PFSK-1 (cell line): ENCODE results near the gene IGSF9B.

Experiments used
- POLR2AphosphoS5 ChIP-seq: IDR thresholded peaks from 2 replicates; pipeline ENCODE4 v1.6.1; 2012; ENCODE audit warnings: low read depth, mild to moderate bottlenecking, control low read depth, low read length, moderate library complexity
- SIN3A ChIP-seq: IDR thresholded peaks from 2 replicates; pipeline ENCODE4 v1.6.1; 2012; ENCODE audit warnings: mild to moderate bottlenecking, low read length, moderate library complexity, borderline replicate concordance; ENCODE audit not compliant: insufficient read depth
- TAF1 ChIP-seq: IDR thresholded peaks from 2 replicates; pipeline ENCODE4 v1.6.1; 2012; ENCODE audit warnings: low read length, control low read depth, borderline replicate concordance; ENCODE audit not compliant: insufficient read depth
- TF ChIP-seq, protein P1 (sequence below), 2 experiments: IDR thresholded peaks; 2 replicates each; pipeline versions ENCODE4 v1.6.1 to v1.8.0; 2011 to 2012; ENCODE audit warnings: low read depth in 2 of 2, low read length in 2 of 2, control low read depth in 1 of 2, inconsistent platforms in 1 of 2, mild to moderate bottlenecking in 1 of 2, moderate library complexity in 1 of 2; ENCODE audit not compliant: insufficient read depth in 1 of 2

DNA sequence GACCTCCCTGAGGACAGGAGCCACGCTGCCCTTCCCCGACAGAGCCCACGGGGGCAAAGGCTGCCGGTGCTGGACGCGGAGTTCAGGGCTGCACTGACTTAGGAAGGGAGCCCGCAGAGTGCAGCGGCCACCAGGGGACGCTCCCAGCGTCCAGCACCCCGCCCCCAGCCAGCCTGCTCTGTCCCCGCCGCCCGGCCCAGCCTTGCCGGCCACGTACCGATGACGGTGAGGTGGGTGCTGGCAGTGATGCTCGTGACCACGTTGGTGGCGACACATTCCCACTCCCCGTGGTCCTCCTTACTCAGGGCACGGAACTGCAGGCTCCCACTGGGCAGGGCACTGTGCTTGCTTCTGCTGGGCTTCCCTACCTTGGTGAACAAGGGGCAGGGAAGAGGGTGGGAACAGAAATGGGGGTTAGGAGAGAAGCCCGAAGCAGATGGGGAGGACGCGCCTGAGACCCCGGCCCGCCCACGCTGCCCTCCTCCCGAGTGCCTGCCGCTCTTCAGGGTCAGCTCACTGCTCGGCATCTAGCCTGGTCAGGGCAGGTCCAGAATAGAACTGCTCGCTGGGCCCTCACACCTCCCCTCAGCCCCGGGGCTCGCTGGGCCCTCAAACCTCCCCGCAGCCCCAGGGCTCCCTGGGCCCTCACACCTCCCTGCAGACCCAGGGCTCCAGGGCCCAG is 25.9 kb downstream of the IGSF9B start:
- TF ChIP-seq TAF1 = no peak
- TF ChIP-seq SIN3A = no peak
- TF ChIP-seq POLR2AphosphoS5 = no peak
- TF ChIP-seq, protein P1, sequence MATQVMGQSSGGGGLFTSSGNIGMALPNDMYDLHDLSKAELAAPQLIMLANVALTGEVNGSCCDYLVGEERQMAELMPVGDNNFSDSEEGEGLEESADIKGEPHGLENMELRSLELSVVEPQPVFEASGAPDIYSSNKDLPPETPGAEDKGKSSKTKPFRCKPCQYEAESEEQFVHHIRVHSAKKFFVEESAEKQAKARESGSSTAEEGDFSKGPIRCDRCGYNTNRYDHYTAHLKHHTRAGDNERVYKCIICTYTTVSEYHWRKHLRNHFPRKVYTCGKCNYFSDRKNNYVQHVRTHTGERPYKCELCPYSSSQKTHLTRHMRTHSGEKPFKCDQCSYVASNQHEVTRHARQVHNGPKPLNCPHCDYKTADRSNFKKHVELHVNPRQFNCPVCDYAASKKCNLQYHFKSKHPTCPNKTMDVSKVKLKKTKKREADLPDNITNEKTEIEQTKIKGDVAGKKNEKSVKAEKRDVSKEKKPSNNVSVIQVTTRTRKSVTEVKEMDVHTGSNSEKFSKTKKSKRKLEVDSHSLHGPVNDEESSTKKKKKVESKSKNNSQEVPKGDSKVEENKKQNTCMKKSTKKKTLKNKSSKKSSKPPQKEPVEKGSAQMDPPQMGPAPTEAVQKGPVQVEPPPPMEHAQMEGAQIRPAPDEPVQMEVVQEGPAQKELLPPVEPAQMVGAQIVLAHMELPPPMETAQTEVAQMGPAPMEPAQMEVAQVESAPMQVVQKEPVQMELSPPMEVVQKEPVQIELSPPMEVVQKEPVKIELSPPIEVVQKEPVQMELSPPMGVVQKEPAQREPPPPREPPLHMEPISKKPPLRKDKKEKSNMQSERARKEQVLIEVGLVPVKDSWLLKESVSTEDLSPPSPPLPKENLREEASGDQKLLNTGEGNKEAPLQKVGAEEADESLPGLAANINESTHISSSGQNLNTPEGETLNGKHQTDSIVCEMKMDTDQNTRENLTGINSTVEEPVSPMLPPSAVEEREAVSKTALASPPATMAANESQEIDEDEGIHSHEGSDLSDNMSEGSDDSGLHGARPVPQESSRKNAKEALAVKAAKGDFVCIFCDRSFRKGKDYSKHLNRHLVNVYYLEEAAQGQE (IDR thresholded peaks at IDR 0.05; ENCODE audit: insufficient read depth in 1 of 2, low read depth in 2 of 2, low read length in 2 of 2) = no peak
